Measurements from ENCODE around the gene TLE1. TPM values are rescaled to one million over a fixed set of nuclear protein-coding genes. Genes with fewer than 3 reads are reported as not detected.

The TLE1 gene
- total and polyA plus RNA-seq, 2 donors (not counting 1 experiment from before 2014, with no cell fraction given): 33.5 to 80.3 TPM

- peaks cover 0 to 13% of the 10 kb centered on the region in 2 experiments for H3K36me3 ChIP-seq (replicated peaks in 1 of 2; ENCODE audit: control extremely low read depth in 1 of 2, control insufficient read depth in 1 of 2, extremely low read depth in 1 of 2, insufficient read depth in 2 of 2, low read length in 1 of 2)
- intact Hi-C loops (cut with micrococcal nuclease): loop anchor here (1.0 to 10.0 kb wide), 4 partner anchors 53 to 440 kb away; no protein-coding TSS in a partner anchor
- peak overlapping the region; percentile 89 for H3K4me2 ChIP-seq (replicated peaks; ENCODE audit: low read depth, low read length, poor library complexity, severe bottlenecking)
- under 1% methylated on average over 37 of the region's 51 CpGs for WGBS (ENCODE audit: insufficient coverage)
- ATAC-seq (ENCODE audit: low read depth) (no peak), DNase-seq (peak; percentile 59)
- peak overlapping the region; percentile 88 for H3K27ac Mint-ChIP-seq
- CTCF ChIA-PET: interaction anchor here (0.9 to 5.5 kb wide), 8 partner anchors 16 to 165 kb away, joined by 3 to 128 read pairs (median 10); no protein-coding TSS in a partner anchor
- TF ChIP-seq, protein P1, sequence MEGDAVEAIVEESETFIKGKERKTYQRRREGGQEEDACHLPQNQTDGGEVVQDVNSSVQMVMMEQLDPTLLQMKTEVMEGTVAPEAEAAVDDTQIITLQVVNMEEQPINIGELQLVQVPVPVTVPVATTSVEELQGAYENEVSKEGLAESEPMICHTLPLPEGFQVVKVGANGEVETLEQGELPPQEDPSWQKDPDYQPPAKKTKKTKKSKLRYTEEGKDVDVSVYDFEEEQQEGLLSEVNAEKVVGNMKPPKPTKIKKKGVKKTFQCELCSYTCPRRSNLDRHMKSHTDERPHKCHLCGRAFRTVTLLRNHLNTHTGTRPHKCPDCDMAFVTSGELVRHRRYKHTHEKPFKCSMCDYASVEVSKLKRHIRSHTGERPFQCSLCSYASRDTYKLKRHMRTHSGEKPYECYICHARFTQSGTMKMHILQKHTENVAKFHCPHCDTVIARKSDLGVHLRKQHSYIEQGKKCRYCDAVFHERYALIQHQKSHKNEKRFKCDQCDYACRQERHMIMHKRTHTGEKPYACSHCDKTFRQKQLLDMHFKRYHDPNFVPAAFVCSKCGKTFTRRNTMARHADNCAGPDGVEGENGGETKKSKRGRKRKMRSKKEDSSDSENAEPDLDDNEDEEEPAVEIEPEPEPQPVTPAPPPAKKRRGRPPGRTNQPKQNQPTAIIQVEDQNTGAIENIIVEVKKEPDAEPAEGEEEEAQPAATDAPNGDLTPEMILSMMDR (IDR thresholded peaks at IDR 0.05): no peak
- TF ChIP-seq EZH2 (IDR thresholded peaks at IDR 0.05; ENCODE audit: borderline replicate concordance, insufficient read depth, low read depth, low read length, poor library complexity, severe bottlenecking): no peak
- H3K27me3 ChIP-seq (replicated peaks in 1 of 4; ENCODE audit: control extremely low read depth in 1 of 4, control insufficient read depth in 3 of 4, insufficient read depth in 4 of 4, low read length in 3 of 4): peaks cover 0 to 21% (median 4%) of the 10 kb centered on the region in 4 experiments
- H3K9me3 Mint-ChIP-seq (ENCODE audit: insufficient read depth): no peaks in the 10 kb centered on the region
- no peak overlapping the region for H3K4me3 Mint-ChIP-seq
- H2AFZ ChIP-seq (ENCODE audit: insufficient read depth, low read depth, low read length, poor library complexity, severe bottlenecking): peak overlapping the region; percentile 74
- peaks cover 0 to 1% (median 0%) of the 10 kb centered on the region in 3 donors for H3K9me3 ChIP-seq (ENCODE audit: control extremely low read depth in 1 of 3, control insufficient read depth in 2 of 3, insufficient read depth in 1 of 3, low read length in 2 of 3)
- H3K4me1 Mint-ChIP-seq: peaks cover 13% of the 10 kb centered on the region
- H4K20me1 ChIP-seq (ENCODE audit: control insufficient read depth, insufficient read depth, low read length, poor library complexity, severe bottlenecking): peaks cover 46% of the 10 kb centered on the region
- peak overlapping the region; percentile 77 for H3K9ac ChIP-seq (ENCODE audit: low read length)
- H3K4me1 ChIP-seq (ENCODE audit: control insufficient read depth in 2 of 2, insufficient read depth in 2 of 2, low read length in 2 of 2): peaks cover 38 to 48% of the 10 kb centered on the region in 2 donors
- peaks cover 12% of the 10 kb centered on the region for H3K27me3 Mint-ChIP-seq
- peak overlapping the region; percentile 58 to 81 (median 78) for H3K4me3 ChIP-seq (ENCODE audit: control extremely low read depth in 1 of 5, extremely low read depth in 1 of 5, insufficient read depth in 1 of 5, low read depth in 2 of 5, low read length in 4 of 5)
- peak overlapping the region in 1 of 2 donors; percentile 37 for H3K27ac ChIP-seq (ENCODE audit: low read length in 2 of 2)
- POLR2A ChIA-PET: interaction anchor here (0.6 kb wide), 1 partner anchor 56 kb away, joined by 3 read pairs; no protein-coding TSS in a partner anchor
- H3K79me2 ChIP-seq (ENCODE audit: control insufficient read depth, insufficient read depth, low read length): peaks cover 64% of the 10 kb centered on the region
Observed at GRCh38 chr9:81687521-81688261, 1.7 kb downstream of the TLE1 start.
